ENCODE results near the gene SCNN1A. TPM values are rescaled to one million over a fixed set of nuclear protein-coding genes. Genes with fewer than 3 reads are reported as not detected.

Gene SCNN1A
- total RNA-seq, result under 0.01 TPM in 2 replicates

GRCh38 chr12:6375269-6376078, at the start of gene SCNN1A:
SCNN1A (minus strand) TSS chr12:6375563; CDS start chr12:6374783, 780 bp downstream.

DNA sequence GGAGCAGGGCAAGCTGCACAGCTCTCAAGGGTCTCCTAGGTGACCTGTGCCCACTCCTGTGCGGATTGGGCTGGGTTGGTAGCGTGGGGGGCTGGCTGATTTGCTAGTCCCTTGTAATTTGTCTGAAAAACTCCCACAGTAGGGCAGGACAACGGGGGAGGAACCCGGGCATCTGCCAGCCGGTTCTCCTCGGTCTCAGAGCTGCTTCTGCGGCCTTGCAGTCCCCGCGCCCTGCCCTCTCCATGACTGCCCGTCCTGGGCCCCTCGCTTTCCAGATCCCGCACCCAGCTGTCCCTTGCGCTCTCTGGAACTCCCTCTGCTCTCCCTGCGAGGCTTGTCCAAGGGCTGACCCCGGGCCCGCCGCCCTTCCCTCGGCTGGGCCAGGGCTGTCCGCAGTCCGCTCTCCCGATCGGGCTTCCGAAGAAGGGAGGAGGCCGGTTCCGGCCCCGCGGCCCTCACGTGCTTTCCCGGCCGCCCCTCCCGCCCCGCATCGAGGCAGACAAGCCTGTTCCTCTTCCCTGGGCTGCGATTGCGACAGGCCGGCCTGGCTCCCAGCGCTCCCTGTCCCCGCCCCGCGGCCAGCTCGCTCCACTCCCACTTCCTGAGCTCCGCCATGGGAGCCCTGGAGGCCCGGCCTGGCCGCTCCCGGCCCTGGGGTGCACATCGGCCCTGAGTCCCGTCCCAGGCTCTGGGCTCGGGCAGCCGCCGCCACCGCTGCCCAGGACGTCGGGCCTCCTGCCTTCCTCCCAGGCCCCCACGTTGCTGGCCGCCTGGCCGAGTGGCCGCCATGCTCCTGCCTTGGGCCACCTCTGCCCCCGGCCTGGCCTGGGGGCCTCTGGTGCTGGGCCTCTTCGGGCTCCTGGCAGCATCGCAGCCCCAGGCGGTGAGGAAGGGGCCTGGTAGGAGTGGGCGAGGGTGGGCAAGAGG, 8.5 kb upstream of the SCNN1A start, which contains the start of gene LTBR:
TSS of gene LTBR (plus strand) at position 591 of the 927 bp plus-strand sequence. CDS start at position 788, 197 bp downstream.

DNA sequence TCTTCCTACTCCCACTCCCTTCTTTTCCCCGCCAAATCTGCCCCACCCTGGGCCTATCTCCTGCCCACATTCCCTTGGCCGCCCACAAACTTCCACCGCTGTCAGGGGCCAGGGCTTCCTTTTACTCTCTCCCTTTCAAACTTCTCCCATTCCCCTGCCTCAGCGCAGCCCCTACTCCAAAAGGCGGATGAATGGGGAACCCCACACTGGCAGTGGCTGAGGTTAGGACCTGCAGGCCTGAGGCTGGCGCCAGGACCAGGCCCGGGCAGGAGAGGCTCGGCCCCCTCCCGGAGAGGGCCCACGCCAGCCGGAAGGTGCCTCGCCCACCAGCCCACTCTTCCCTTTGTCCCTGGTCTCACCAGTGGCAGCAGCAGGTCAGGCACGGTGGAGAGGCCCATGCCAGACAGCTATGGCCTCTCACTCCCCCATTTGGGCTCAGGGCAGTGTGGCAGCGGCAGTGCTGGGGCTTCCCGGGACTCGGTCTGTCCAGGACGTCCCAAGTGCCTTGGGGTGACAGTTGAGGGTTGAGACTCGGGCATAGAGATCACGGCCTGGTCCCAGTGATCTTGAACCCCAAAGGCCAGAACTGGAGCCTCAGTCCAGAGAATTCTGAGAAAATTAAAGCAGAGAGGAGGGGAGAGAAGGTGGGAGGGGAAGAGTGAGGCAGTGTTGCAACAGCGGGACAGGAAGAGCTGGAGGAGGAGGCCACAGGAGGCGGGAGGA, 33.8 kb downstream of the SCNN1A start, which contains the start of gene TNFRSF1A:
TSS of gene TNFRSF1A (minus strand) at position 660 of the 723 bp plus-strand sequence. CDS start at position 398, 262 bp downstream.

Small RNA genes lying within 50 kb of the gene (small RNA-seq; reads per million reads assigned to genes)
- gene RN7SL391P, result not detected

Other genes starting within 250 kb of the SCNN1A start
- 117 and 128 TPM in 2 replicates for gene CD9, start 175.2 kb downstream of the SCNN1A start, total RNA-seq
- under 0.01 and 0.20 TPM in 2 replicates for gene PLEKHG6, start 64.9 kb downstream of the SCNN1A start, total RNA-seq
- gene TNFRSF1A, start 33.5 kb downstream of the SCNN1A start, total RNA-seq, result 236 and 316 TPM in 2 replicates
- gene LTBR, start 8.6 kb upstream of the SCNN1A start, total RNA-seq, result 95.6 and 108 TPM in 2 replicates
- gene CD27, start 69.4 kb upstream of the SCNN1A start, total RNA-seq, result not detected in 2 replicates
- gene TAPBPL, start 76.5 kb upstream of the SCNN1A start, total RNA-seq, result 3.9 and 6.2 TPM in 2 replicates
- gene VAMP1, start 95.1 kb upstream of the SCNN1A start, total RNA-seq, result 3.9 and 9.2 TPM in 2 replicates
- 75.3 and 87.5 TPM in 2 replicates for gene MRPL51, start 117.7 kb upstream of the SCNN1A start, total RNA-seq
- gene NCAPD2, start 118.5 kb upstream of the SCNN1A start, total RNA-seq, result 70.9 and 92.9 TPM in 2 replicates
- 8,341 and 11,860 TPM in 2 replicates for gene GAPDH, start 159.0 kb upstream of the SCNN1A start, total RNA-seq
- gene IFFO1, start 180.5 kb upstream of the SCNN1A start, total RNA-seq, result 11.0 and 14.5 TPM in 2 replicates
- gene NOP2, start 192.7 kb upstream of the SCNN1A start, total RNA-seq, result 22.4 and 33.8 TPM in 2 replicates
- gene CHD4, start 231.8 kb upstream of the SCNN1A start, total RNA-seq, result 165 and 208 TPM in 2 replicates